SJSA1 (cell line): ENCODE measurements around the gene ARFRP1. TPM values are rescaled to one million over a fixed set of nuclear protein-coding genes. Genes with fewer than 3 reads are reported as not detected.

ENCODE experiments used
- DNase-seq, 2 experiments: peaks; one replicate each; pipeline ENCODE4 v3.0.0-alpha.2; 2015 to 2020; ENCODE audit warnings: low spot score in 2 of 2, low read depth in 1 of 2
- H3K27ac ChIP-seq: fragments of 250-450 bp; sonication (Bioruptor Pico); 2 replicates; pipeline ENCODE4 v1.5.1; 2020; ENCODE audit warnings: mild to moderate bottlenecking, moderate library complexity
- H3K27me3 ChIP-seq: fragments of 250-450 bp; sonication (Bioruptor Pico); replicated peaks from 2 replicates; pipeline ENCODE4 v1.5.1; 2020; ENCODE audit warnings: mild to moderate bottlenecking, moderate library complexity
- H3K36me3 ChIP-seq: fragments of 250-450 bp; sonication (Bioruptor Pico); 2 replicates; pipeline ENCODE4 v1.5.1; 2020; ENCODE audit warnings: mild to moderate bottlenecking
- H3K4me1 ChIP-seq: fragments of 250-450 bp; sonication (Bioruptor Pico); replicated peaks from 2 replicates; pipeline ENCODE4 v1.6.1; 2021; ENCODE audit warnings: mild to moderate bottlenecking
- H3K4me3 ChIP-seq: fragments of 250-450 bp; sonication (Bioruptor Pico); 2 replicates; pipeline ENCODE4 v1.5.1; 2020; ENCODE audit warnings: mild to moderate bottlenecking
- H3K9me3 ChIP-seq: fragments of 250-450 bp; sonication (Bioruptor Pico); replicated peaks from 2 replicates; pipeline ENCODE4 v1.5.1; 2020; ENCODE audit warnings: mild to moderate bottlenecking
- total RNA-seq: library from RNA; depleted of rRNA; stranded (reverse); fragments of >200 nt; shearing (Covaris generic); gene quantifications from 2 replicates; pipeline ENCODE4 v1.2.3, GENCODE V29; 2014; rRNA removed

ARFRP1 gene, protein sequence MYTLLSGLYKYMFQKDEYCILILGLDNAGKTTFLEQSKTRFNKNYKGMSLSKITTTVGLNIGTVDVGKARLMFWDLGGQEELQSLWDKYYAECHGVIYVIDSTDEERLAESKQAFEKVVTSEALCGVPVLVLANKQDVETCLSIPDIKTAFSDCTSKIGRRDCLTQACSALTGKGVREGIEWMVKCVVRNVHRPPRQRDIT
- total RNA-seq = 49.1 and 67.6 TPM in 2 replicates

GRCh38 chr20:63707558-63708300 lies at the start of gene ARFRP1, which contains the start of gene ZGPAT:
ARFRP1 (minus strand) TSS chr20:63707976; CDS start chr20:63707091, 885 bp downstream.
ZGPAT (plus strand) TSS chr20:63708039; CDS start chr20:63708581, 542 bp downstream.
- Histone ChIP-seq H3K4me3 (peak within 1 kb of the TSS; percentile 89), H3K9me3 (peaks cover 8% of the 10 kb centered on the region), H3K27ac (peak within 1 kb of the TSS; percentile 74), H3K27me3 (no peaks in the 10 kb centered on the region), H3K36me3 (peaks cover 92% of the 10 kb centered on the region), H3K4me1 (peaks cover 24% of the 10 kb centered on the region)
- peak; percentile 78 to 79 for DNase-seq

GRCh38 chr20:63756648-63756991 lies 48.8 kb upstream of the ARFRP1 start:
- Histone ChIP-seq H3K4me3 (no peak overlapping the region), H3K27me3 (no peaks in the 10 kb centered on the region), H3K27ac (no peak overlapping the region), H3K4me1 (no peaks in the 10 kb centered on the region), H3K9me3 (no peaks in the 10 kb centered on the region), H3K36me3 (no peaks in the 10 kb centered on the region)
- no peak for DNase-seq

GRCh38 chr20:63755933-63756647 lies 48.3 kb upstream of the ARFRP1 start:
- no peak overlapping the region for H3K27ac ChIP-seq
- no peaks in the 10 kb centered on the region for H3K9me3 ChIP-seq
- H3K36me3 ChIP-seq = no peaks in the 10 kb centered on the region
- no peak overlapping the region for H3K4me3 ChIP-seq
- no peak for DNase-seq
- H3K27me3 ChIP-seq = no peaks in the 10 kb centered on the region
- H3K4me1 ChIP-seq = no peaks in the 10 kb centered on the region

DNA sequence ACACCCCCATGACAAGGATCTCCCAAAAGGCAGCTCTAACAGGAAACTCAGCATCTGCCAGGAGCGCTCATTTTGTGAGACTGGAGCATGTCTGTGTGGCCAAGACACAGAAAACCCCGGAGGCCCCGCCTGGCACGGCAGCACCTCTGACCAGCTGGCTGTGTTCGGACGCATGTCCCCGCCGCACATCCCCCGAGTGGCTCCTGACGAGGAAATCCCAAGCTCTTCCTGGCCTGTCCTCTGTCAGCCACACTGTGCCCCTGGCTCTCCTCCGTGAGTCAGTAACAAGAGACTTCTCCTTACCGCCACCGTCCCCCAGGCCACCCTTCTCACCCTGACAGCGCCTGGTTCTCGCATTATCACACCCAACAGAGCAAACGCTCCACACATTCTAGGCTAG lies 46.2 kb upstream of the ARFRP1 start:
- H3K4me3 ChIP-seq = no peak overlapping the region
- H3K36me3 ChIP-seq = no peaks in the 10 kb centered on the region
- H3K27me3 ChIP-seq = no peaks in the 10 kb centered on the region
- no peaks in the 10 kb centered on the region for H3K4me1 ChIP-seq
- no peak overlapping the region for H3K27ac ChIP-seq
- no peaks in the 10 kb centered on the region for H3K9me3 ChIP-seq
- DNase-seq = peak in 1 of 2 experiments; percentile 38

DNA sequence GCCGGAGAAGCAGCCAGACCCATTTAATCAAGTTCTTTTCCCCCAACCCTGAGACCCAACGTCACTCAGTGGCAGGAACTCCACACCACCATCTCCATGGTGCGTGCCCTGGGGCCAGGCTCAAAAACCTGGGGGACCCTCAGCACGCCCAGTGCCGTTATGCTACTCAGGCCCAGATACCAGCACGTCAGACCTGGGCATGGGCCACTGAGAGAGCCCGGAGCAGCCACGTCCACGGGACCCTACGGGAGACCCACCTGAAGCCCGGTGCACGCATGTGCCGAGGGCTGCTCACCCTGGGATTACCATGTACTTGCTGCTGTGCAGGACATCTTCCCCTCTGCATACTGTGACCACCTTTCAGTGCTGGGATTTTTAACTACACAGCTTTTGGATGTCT lies 45.6 kb upstream of the ARFRP1 start:
- no peak for DNase-seq
- no peak overlapping the region for H3K4me3 ChIP-seq
- H3K4me1 ChIP-seq = no peaks in the 10 kb centered on the region
- no peaks in the 10 kb centered on the region for H3K36me3 ChIP-seq
- no peak overlapping the region for H3K27ac ChIP-seq
- no peaks in the 10 kb centered on the region for H3K27me3 ChIP-seq
- no peaks in the 10 kb centered on the region for H3K9me3 ChIP-seq

DNA sequence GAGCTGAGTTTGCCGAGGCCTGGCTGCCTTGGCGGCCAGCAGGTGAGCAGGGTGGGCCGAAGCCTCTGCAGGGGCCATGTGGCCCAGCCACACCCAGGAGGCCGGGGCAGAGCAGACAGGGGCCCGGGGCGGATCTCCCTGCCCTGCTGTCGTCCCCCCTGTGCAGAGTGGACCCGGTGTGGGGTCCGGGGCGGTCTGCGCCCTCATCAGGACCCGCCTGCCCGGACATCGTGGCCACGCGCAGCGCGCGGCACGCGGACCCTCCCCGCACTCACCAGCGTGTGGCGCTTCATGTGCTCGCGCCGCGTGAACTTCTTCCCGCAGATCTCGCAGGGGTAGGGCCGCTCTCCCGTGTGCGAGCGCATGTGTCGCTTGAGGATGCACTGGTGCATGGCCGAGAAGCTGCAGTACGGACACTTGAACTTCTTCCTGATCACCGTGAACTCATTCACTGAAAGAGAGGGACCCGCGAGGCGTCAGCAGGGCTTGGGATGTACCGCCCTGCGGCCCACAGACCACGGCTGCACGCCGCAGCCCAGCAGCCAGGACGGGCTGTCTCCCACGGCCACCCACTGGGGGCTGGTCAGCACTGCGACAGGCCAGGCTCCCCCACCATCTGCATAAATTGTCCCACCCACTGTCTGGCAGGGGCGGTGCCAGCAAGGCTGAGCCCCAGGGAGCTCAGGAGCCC lies 44.8 kb upstream of the ARFRP1 start:
- H3K4me1 ChIP-seq = no peaks in the 10 kb centered on the region
- DNase-seq = no peak
- H3K4me3 ChIP-seq = no peak overlapping the region
- no peaks in the 10 kb centered on the region for H3K9me3 ChIP-seq
- no peak overlapping the region for H3K27ac ChIP-seq
- no peaks in the 10 kb centered on the region for H3K27me3 ChIP-seq
- H3K36me3 ChIP-seq = no peaks in the 10 kb centered on the region

- no peaks in the 10 kb centered on the region for H3K36me3 ChIP-seq
- no peak overlapping the region for H3K27ac ChIP-seq
- H3K4me1 ChIP-seq = no peaks in the 10 kb centered on the region
- no peaks in the 10 kb centered on the region for H3K9me3 ChIP-seq
- no peak overlapping the region for H3K4me3 ChIP-seq
- H3K27me3 ChIP-seq = no peaks in the 10 kb centered on the region
- peak in 1 of 2 experiments; percentile 44 for DNase-seq
Measured at GRCh38 chr20:63751471-63752271, 43.9 kb upstream of the ARFRP1 start.

- Histone ChIP-seq H3K4me1 (no peaks in the 10 kb centered on the region), H3K9me3 (no peaks in the 10 kb centered on the region), H3K36me3 (no peaks in the 10 kb centered on the region), H3K27ac (no peak overlapping the region), H3K27me3 (no peaks in the 10 kb centered on the region), H3K4me3 (no peak overlapping the region)
- DNase-seq = no peak
Measured at GRCh38 chr20:63750807-63751470, 43.2 kb upstream of the ARFRP1 start.

DNA sequence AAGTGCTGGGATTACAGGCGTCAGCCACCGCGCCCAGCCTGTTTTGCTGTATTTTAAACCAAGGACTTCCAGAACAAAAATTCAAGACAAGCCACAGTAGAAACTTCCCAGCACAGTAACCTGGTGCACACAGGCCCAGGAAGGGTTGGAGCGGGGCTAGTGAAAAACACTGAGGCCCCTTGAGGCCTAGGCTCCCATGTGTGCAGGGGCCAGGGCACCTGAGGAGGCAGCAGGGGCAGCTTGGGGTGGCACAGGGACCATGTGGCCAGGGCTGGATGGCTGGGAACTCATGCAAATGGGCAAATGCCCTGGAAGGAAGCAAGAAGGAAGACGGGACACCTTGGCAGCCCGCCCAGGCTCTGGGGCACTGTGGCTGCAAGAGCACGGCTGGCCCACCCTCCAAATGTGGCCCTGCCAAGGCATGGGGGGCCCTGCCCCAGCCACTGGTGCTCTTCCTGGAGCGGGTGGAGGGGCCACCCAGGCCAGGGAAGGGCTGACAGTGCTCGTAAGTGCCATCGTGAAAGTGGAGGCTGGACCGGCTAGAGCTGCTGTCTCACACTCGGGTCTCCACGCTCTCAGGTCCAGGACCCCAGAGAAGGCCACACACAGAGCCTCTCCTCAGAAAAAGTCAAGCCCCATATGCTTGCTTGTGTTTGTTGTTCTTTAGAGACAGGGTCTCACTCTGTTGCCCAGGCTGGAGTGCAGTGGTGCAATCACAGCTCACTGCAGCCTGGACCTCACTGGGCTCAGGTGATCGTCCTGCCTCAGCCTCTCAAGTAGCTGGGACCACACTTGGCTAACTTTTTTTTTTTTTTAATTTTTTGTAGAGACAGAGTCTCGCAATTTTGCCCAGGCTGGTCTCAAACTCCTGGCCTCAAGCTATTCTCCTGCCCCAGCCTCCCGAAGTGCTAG lies 42.1 kb upstream of the ARFRP1 start:
- DNase-seq = peak in 1 of 2 experiments; percentile 45
- H3K27ac ChIP-seq = no peak overlapping the region
- H3K4me3 ChIP-seq = no peak overlapping the region
- H3K4me1 ChIP-seq = no peaks in the 10 kb centered on the region
- H3K36me3 ChIP-seq = no peaks in the 10 kb centered on the region
- no peaks in the 10 kb centered on the region for H3K27me3 ChIP-seq
- no peaks in the 10 kb centered on the region for H3K9me3 ChIP-seq

DNA sequence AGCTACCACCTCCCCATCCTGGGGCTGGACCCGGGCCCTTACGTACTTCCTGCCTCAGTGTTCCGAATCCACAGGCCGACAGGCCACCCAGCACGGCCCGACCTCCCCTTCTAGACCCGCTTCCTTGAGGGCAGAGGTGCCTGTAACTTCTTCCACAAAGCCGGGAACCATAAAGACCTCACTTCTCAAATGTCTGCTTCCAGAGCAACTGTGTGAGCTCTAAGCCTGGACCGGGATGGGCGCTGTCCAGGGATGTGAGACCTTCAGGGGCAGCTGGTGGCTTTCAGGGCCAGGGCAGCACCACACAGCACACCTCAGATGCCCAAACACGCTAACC lies 41.1 kb upstream of the ARFRP1 start:
- H3K36me3 ChIP-seq = no peaks in the 10 kb centered on the region
- H3K27me3 ChIP-seq = no peaks in the 10 kb centered on the region
- no peak for DNase-seq
- no peak overlapping the region for H3K27ac ChIP-seq
- H3K4me3 ChIP-seq = no peak overlapping the region
- H3K9me3 ChIP-seq = no peaks in the 10 kb centered on the region
- H3K4me1 ChIP-seq = no peaks in the 10 kb centered on the region

GRCh38 chr20:63748070-63748933 lies 40.5 kb upstream of the ARFRP1 start:
- Histone ChIP-seq H3K27me3 (no peaks in the 10 kb centered on the region), H3K9me3 (no peaks in the 10 kb centered on the region), H3K27ac (no peak overlapping the region), H3K36me3 (peaks cover 4% of the 10 kb centered on the region), H3K4me1 (no peaks in the 10 kb centered on the region), H3K4me3 (no peak overlapping the region)
- peak in 1 of 2 experiments; percentile 46 for DNase-seq
